ENCODE results near the gene LCK.
"Not testable (repeated sequence)": the region's sequence is repeated elsewhere in the genome, so short reads cannot be mapped to it uniquely, and the experiment has no call there.

DNA sequence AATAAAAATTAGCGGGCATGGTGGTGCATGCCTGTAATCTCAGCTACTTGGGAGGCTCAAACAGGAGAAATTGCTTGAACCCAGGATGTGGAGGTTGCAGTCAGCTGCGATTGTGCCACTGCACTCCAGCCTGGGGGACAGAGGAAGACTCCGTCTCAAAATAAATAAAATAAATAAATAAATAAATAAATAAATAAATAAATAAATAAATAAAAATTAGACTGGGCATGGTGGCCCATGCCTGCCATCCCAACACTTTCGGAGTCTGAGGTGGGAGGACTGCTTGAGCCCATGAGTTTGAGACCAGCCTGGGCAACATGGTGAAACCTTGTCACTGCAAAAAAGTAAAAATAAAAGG lies 12.2 kb downstream of the LCK start:
- TF ChIP-seq, protein P1, sequence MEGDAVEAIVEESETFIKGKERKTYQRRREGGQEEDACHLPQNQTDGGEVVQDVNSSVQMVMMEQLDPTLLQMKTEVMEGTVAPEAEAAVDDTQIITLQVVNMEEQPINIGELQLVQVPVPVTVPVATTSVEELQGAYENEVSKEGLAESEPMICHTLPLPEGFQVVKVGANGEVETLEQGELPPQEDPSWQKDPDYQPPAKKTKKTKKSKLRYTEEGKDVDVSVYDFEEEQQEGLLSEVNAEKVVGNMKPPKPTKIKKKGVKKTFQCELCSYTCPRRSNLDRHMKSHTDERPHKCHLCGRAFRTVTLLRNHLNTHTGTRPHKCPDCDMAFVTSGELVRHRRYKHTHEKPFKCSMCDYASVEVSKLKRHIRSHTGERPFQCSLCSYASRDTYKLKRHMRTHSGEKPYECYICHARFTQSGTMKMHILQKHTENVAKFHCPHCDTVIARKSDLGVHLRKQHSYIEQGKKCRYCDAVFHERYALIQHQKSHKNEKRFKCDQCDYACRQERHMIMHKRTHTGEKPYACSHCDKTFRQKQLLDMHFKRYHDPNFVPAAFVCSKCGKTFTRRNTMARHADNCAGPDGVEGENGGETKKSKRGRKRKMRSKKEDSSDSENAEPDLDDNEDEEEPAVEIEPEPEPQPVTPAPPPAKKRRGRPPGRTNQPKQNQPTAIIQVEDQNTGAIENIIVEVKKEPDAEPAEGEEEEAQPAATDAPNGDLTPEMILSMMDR (IDR thresholded peaks at IDR 0.05) = not testable (repeated sequence)
- TF ChIP-seq EZH2 (IDR thresholded peaks at IDR 0.05; ENCODE audit: borderline replicate concordance, insufficient read depth, low read depth, low read length, poor library complexity, severe bottlenecking) = not testable (repeated sequence)

All from B cell (primary cell).